ENCODE measurements around the gene PKP3.

The PKP3 gene

DNA sequence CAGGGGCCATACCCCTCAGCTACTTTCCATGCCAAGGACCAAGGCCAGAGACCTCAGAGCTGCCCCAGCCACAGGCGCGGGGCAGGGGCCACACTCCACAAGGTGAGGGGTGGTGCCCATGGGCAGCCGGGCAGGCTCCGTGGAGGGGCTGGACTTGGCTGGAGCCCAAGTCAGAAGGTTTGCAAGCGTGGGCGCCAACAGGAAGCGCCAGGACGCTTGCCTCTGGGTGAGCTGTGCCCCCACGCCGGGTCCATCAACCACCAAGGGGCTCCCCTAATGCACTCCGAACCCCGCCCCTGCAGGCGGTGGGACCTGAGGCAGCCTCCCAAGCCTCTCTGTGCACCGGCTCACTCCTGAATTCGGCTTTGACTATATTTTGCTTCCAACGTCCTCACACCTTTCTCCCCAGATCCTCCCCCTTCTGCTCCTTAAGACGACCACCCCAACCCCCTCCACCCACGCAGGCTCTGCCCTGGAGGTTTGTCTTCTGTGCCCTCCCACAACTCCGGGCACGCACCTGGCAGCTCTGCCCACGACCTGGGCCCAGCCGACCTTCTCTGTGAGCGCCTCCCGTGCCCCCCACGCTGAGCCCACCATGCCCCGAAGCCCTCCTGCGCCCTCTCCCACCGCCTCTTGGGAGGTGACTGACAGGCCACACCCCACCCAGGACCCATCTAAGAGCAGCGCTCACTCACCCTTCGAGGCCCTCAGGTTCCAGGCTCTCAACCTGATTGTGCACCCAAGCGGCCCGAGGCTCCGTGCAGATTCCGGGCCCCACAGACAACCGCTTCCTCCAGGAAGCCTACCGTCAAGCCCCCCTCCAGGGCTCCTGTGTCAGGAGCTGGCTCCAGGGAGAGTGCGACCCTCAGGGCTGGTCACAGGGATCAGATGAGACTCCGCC, 2.6 kb upstream of the PKP3 start:
- no peak for TF ChIP-seq FOXP2 (optimal IDR thresholded peaks at IDR 0.05; ENCODE audit: borderline replicate concordance, extremely low read depth, extremely low read length, insufficient read depth)
- TF ChIP-seq POLR2AphosphoS5 (IDR thresholded peaks at IDR 0.05; ENCODE audit: low read depth, low read length) = no peak
- no peak for TF ChIP-seq SIN3A (IDR thresholded peaks at IDR 0.05; ENCODE audit: borderline replicate concordance, insufficient read depth, low read length)

GRCh38 chr11:392102-392777, 1.8 kb upstream of the PKP3 start:
- TF ChIP-seq REST (IDR thresholded peaks at IDR 0.05; ENCODE audit: insufficient read depth in 1 of 2, low read depth in 2 of 2, low read length in 2 of 2) (no peak), FOXP2 (optimal IDR thresholded peaks at IDR 0.05; ENCODE audit: borderline replicate concordance, extremely low read depth, extremely low read length, insufficient read depth) (no peak), POLR2AphosphoS5 (IDR thresholded peaks at IDR 0.05; ENCODE audit: low read depth, low read length) (no peak), TAF1 (IDR thresholded peaks at IDR 0.05; ENCODE audit: borderline replicate concordance, insufficient read depth, low read length) (no peak), SIN3A (IDR thresholded peaks at IDR 0.05; ENCODE audit: borderline replicate concordance, insufficient read depth, low read length) (no peak)

DNA sequence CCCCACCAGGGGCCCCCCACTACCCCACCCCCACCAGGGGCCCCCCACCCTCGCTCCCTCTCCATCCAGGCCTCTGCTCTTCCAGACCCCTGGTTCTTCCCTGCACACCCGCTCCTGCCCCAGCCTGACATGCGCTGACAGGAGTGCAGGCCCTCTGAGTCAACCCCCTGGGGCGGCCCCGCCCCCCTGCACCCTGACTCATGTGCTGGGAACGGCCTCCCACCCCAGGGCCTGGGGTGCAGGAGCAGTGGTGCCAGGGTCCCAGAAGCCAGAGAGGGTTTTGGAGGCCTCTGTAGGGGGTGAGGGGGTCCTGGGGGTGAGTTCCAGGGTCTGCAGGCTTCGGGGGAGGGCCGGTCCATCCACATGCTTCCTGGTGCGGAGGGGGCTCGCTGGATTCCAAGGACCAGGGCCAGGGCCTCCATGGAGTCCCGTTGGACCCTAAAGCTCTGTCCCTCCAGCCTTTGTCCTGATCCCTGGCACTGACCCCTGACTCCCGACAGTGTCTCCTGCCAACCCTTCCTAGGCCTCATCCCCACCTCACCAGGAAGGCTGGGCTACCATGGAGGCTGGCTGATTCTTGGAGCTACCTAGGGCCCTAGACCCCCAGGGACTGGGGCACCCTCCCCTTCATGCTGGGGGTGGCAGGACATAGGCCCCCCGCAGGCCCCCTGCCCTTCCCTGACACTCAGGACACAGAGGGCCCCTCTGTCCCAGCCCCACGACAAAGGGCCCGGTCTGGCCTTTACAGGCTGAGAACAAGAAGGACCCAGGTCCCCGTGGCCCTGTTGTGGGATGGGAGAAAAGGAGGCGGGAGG, 583 bp upstream of the PKP3 start:
- TF ChIP-seq FOXP2 (optimal IDR thresholded peaks at IDR 0.05; ENCODE audit: borderline replicate concordance, extremely low read depth, extremely low read length, insufficient read depth) (no peak), SIN3A (IDR thresholded peaks at IDR 0.05; ENCODE audit: borderline replicate concordance, insufficient read depth, low read length) (no peak), POLR2AphosphoS5 (IDR thresholded peaks at IDR 0.05; ENCODE audit: low read depth, low read length) (no peak), TAF1 (IDR thresholded peaks at IDR 0.05; ENCODE audit: borderline replicate concordance, insufficient read depth, low read length) (no peak), REST (IDR thresholded peaks at IDR 0.05; ENCODE audit: insufficient read depth in 1 of 2, low read depth in 2 of 2, low read length in 2 of 2) (no peak)

- TF ChIP-seq POLR2AphosphoS5 (IDR thresholded peaks at IDR 0.05; ENCODE audit: low read depth, low read length) = no peak
Measured at GRCh38 chr11:394858-395655, 1.0 kb downstream of the PKP3 start.

DNA sequence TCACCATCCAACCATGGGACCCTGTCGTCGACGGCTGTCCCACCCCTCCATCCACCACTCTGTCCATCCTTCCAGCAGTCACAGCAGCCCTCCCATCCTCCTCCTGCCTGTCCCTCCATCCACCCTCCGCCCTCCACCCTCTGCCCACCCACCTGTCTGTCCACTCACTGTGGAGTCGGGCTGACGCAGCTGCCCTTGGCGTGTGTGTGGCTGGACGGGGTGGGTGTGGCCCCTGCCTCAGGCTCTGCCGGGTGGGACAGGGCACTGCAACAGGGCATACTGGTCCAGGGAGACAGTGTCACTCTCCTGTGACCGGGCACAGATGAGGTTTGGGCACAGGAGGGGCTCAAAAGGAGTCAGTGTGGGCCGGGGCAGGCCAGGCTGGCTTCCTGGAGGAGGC, 1.9 kb downstream of the PKP3 start:
- no peak for TF ChIP-seq REST (IDR thresholded peaks at IDR 0.05; ENCODE audit: insufficient read depth in 1 of 2, low read depth in 2 of 2, low read length in 2 of 2)
- no peak for TF ChIP-seq TAF1 (IDR thresholded peaks at IDR 0.05; ENCODE audit: borderline replicate concordance, insufficient read depth, low read length)
- TF ChIP-seq SIN3A (IDR thresholded peaks at IDR 0.05; ENCODE audit: borderline replicate concordance, insufficient read depth, low read length) = no peak
- TF ChIP-seq FOXP2 (optimal IDR thresholded peaks at IDR 0.05; ENCODE audit: borderline replicate concordance, extremely low read depth, extremely low read length, insufficient read depth) = no peak
- no peak for TF ChIP-seq POLR2AphosphoS5 (IDR thresholded peaks at IDR 0.05; ENCODE audit: low read depth, low read length)
